Superior temporal gyrus (tissue), 1 donor: ENCODE measurements around the gene CENPA.
"Not testable (repeated sequence)": the region's sequence is repeated elsewhere in the genome, so short reads cannot be mapped to it uniquely, and the experiment has no call there.

ENCODE experiments used
- DNase-seq: peaks from one replicate; pipeline ENCODE4 v3.0.0-alpha.2; 2016; ENCODE audit errors: extremely low spot score

The CENPA gene

DNA sequence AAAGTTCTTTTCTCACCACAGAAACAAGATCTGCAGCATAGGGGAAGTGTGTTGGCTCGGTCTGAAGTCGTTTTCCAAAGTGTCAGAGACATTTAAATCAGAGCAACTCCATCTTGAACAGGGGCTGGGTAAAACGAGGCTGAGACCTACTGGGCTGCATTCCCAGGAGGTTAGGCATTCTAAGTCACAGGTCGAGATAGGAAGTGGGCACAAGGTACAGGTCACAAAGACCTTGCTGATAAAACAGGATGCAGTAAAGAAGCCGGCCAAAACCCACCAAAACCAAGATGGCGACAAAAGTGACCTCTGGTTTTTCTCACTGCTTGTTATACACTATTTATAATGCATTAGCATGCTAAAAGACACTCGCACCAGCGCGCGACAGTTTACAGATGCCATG, 24.9 kb upstream of the CENPA start:
- not testable (repeated sequence) for DNase-seq

DNA sequence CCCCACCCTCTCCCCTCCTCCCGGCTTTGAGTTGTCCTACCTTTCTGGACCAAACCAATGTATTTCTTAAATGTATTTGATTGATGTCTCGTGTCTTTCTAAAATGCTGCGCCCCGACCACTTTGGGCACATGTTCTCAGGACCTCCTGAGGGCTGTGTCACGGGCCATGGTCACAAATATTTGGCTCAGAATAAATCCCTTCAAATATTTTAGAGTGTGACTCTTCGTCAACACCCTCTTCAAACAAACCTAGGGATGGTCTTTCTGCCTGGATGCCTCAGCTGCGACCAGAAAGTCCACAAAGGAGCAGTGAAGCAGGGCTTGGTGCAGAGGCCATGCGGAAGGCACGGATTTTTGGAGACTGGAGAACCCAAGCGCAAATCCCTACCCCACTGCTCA, 22.8 kb upstream of the CENPA start:
- DNase-seq = no peak

DNA sequence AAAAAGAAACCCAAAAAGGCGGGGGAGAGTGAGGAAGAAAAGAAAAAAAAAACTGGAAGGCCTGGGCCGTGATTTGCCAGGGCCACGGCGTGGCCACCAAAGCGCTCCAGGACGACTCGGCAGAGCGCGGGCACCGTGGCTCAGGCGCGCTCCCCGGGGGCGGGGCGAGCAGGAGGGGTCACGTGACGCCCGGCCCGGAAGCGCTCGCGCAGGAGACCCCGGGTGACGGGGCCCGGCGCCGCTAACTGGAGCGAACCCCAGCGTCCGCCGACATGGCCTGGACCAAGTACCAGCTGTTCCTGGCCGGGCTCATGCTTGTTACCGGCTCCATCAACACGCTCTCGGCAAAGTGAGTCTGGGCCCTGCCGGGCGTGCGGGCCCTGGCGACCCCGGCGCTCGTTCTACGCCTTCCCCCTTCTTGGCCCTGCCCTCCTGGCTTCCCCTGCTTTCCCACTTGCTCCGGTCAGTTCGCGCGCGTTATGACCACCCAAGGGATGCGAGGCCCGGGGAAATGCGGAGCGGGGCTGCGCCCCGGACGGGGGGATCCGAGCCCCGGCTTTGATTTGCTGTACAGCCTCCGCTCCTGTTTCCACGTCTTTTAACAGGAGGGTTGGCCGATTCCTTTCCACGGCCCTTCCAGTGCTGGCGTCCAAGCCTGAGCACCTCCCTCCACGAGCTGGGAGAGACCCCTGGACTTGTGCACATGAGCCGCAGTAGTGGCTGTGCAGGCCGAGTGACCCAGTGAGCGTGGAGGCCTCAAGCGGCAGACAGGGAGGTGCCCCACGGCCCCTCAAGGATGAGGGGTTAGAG, 21.6 kb upstream of the CENPA start, which contains the start of gene SLC35F6:
Gene SLC35F6 (plus strand): TSS at position 207 of the 810 bp plus-strand sequence. CDS start 66 bp downstream, at position 273.
- DNase-seq = peak; percentile 84

DNA sequence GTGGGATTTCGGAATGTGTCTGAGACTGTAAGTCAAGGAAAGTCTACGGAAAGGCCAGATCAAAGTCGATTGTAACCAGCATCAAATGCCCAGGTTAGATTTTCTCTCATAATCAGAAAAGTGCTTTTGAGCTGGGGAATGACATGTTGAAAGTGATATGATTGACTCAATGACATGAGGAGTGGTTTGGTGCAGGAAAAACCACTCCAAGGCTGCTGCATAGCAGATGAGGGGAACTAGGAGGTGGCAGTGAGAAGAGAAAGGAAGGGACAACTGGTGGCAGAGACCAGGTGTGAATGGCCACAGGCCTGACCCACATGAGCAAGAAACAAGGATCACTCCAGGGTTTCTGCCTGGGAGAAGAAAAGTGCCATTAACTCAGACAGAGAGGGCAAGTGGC, 20.9 kb upstream of the CENPA start:
- DNase-seq = no peak

DNA sequence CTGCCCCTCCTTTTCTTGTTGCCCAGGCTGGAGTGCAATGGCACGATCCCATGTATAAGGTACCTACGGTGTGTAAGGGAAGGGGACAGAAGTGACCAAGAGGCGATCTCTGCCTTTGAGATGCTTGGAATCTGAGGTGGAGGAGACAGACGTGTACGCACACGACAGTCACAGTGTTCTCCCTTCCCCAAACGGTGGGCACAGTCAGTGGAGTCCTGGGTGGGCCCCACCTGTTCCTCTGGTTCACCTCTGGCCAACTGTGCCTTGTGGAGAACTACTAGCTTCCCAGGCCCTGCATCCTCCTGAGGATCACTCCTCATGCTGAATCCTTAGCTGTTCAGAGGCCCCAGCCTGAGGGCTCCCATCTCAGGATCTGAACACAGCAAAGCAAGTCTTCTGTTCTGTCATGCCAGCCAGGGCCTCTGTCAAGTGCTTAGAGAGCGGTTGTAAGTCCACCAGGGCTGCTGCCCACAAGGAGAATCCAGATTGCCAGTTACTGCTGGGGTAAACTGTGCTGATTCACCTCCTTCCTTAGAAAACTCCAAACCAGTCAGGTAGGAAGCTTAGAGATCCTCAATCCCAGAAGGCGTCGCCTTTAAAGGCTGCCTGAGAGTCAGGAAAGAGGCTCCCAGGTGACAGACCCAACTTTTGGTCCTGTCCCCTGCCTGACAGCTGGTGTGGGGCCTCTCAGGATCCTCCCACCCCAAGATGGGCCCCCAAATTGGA, 20.2 kb upstream of the CENPA start:
- DNase-seq = no peak

DNA sequence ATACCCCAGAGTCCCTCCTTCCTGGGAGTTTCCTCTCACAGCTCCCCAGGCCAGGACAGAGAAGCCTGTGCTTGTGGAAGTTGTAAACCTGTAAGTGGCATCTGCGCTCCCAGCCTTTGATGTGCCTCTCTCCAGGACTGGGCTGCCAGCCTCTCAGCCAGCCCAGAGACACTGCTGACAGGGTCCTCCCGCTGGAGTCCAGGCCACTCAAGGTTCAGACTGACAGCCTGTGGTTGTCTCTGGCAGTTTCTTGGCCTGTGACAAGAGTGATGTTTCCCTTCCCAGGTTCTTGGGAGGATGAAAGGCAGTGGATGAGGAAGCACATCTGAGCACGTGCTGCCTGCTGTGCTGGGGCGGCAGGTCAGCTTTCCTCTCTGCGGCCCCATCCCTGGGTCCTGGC, 18.7 kb upstream of the CENPA start:
- DNase-seq = no peak

DNA sequence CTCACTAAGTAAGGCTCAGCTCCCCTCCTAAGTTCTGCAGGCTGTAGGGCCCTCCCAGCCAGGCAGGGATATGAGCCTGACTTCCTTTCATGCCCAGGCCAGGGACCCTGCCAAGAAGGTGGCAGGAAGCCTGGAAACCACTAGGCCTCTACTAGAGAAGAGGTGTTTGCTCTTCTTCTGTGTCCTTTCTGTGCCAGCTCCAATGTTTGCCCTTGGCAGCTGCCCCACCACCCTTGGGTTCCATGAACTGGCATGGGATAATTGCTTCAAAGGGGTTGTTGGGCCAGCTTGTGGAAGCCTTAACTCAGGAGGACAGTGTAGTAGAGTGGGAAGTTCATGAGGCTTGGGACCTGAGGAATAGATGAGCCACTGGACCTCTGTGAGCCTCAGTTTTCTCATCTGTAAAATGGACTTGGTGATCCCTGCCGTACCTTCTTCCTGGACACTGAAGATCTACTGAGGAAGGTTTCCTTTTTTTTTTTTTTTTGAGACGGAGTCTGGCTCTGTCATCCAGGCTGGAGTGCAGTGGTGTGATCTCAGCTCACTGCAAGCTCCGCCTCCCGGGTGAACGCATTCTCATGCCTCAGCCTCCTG, 17.9 kb upstream of the CENPA start:
- DNase-seq = no peak

DNA sequence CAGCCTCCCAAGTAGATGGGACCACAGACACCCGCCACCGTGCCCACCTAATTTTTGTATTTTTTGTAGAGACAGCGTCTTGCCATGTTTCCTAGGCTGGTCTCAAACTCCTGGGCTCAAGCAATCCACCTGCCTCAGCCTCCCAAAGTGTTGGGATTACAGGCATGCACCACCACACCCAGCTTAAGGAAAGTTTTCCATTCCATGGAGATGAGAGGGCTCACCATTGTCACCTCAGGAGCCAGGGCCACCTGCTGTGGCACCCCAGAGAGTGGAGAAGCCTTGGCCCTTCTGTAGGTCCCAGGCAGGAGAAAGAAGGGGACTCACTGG, 17.1 kb upstream of the CENPA start:
- no peak for DNase-seq

DNA sequence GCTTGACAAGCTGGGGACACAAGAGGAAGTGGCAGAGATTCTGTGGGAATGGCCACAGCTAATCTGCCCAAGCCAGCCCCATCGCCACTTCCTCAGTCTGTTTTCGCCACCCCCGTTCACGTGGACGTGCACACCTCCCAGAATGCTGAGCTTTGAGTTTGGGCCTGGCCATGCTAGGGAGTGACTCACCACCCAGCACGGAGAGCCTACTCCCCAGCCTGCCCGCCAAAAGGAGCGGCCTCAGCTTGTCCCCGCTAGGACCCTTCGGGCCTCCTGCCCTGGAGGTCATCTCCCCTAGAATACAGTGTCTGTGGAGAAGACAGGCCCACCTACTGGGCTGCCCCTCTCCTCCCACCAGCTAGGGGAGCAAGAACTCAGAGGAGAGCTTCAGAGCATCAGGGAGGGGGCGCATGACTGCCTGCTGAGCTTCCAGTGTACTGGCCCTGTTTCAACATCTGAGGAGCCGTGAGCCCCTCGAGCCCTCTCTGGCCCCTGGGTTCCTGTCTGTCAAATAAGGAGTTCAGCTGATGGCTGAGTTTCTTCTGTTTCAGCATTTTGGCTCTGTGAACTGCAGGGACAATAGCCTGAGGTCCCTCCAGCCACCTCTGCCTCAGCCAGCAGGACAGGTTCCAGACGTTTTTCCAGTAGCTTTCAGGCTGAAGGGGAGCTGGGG, 16.6 kb upstream of the CENPA start:
- peak; percentile 61 for DNase-seq

DNA sequence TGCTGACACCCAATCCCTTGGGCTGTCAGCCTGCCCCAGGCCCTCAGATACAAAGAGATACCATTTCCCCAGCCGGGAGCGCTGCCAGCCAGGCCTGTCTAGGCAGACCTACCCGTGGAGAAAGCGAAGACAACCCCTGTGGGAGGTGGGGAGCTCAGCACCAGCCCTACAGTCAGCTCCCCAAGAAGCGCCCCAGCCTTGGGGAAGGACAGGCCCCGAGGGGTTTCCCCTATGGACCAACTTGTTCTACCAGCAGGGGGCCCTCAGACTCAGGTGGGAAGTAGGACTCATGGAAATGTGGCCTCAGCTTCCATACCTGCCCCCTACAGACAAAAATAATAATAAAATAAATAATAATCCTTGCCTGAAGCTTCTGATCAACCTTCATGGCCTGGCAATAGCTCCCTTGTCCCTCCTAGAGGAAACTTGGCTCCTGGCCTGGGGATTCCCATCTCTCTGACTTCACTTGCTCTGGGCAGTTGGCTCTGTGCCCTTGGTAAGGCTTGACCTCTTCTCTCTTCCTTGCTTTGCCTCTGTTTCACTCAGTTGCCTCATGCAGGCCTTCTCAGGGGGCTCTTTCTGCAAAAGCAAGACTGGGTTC, 14.8 kb upstream of the CENPA start:
- DNase-seq = peak; percentile 80

DNA sequence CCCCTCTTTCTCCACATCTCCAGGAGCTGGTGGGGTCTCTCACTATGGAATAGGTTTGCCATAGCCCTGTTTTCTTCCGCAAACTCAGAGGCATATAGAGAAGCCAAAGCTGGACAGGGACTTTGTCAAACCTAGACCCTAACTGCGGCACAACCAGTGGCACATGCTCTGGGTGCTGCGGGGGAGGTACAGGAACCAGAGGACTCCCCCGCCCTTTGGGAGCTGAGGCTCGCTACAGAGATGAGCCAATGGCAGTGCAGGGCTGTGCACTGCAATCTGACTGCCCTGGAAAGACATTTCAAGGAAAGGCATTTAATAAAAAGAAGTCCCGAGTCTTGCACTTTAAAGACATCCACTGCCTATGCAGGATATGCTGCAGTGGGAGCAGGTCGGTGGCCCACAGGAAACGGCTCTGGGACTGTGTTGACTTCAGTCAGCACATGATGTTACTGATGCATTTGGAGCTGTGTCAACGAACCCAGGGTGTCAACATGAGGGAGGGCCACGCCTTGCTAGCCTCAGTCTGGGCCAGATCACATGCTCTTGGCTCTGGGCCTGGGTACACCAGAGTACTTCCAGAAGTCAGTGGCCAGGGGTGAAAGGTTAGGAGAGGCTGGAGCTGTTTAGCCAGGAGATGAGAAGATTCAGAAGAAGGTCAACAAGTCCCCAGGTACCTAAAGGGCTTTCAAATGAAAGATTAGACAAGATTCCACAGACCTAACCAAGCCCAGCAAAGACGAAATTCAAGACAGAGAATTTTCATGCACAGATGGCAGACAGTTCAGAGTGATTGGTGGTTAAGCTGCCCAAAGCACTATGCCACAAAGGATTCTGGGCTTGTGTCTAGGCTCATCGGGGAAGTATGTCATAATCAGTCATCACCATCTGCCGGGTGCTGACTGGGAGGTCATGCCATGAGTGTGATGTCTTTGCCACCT, 13.5 kb upstream of the CENPA start:
- DNase-seq = peak; percentile 89

DNA sequence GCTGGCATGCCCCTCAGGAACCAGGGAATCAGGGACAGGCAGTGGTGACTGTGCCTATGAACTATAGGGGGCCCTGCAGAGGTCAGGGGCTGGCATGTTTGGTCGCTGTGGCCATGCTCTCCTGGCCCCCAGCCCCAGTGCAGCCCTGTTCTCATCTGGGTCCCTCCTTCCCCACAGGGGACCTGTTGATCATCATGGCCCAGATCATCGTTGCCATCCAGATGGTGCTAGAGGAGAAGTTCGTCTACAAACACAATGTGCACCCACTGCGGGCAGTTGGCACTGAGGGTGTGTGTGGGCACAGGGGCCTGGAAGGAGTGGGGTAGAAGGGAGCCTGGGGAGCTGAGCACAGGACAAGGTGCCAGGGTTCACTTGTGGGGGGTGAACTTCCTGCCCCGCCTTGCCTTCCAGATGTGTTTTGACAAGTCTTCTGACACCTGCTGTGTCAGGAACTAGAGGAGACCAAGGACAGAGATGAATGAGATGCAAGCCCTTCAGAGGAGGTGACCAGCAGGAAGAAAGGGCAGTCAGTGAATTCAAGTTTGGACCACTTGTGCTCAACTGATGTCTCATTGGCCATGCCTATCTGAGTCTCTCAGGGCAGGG, 9.6 kb upstream of the CENPA start:
- no peak for DNase-seq

DNA sequence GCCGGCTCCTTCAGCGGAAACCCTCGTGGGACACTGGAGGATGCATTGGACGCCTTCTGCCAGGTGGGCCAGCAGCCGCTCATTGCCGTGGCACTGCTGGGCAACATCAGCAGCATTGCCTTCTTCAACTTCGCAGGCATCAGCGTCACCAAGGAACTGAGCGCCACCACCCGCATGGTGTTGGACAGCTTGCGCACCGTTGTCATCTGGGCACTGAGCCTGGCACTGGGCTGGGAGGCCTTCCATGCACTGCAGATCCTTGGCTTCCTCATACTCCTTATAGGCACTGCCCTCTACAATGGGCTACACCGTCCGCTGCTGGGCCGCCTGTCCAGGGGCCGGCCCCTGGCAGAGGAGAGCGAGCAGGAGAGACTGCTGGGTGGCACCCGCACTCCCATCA, 7.8 kb upstream of the CENPA start:
- DNase-seq = no peak

DNA sequence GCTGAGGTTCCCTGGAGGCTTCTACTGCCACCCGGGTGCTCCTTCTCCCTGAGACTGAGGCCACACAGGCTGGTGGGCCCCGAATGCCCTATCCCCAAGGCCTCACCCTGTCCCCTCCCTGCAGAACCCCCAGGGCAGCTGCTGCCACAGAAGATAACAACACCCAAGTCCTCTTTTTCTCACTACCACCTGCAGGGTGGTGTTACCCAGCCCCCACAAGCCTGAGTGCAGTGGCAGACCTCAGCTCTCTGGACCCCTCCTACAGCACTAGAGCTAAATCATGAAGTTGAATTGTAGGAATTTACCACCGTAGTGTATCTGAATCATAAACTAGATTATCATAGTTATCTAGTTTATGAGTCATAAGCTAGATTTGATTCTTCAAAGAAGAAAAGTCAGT, 7.3 kb upstream of the CENPA start:
- no peak for DNase-seq

DNA sequence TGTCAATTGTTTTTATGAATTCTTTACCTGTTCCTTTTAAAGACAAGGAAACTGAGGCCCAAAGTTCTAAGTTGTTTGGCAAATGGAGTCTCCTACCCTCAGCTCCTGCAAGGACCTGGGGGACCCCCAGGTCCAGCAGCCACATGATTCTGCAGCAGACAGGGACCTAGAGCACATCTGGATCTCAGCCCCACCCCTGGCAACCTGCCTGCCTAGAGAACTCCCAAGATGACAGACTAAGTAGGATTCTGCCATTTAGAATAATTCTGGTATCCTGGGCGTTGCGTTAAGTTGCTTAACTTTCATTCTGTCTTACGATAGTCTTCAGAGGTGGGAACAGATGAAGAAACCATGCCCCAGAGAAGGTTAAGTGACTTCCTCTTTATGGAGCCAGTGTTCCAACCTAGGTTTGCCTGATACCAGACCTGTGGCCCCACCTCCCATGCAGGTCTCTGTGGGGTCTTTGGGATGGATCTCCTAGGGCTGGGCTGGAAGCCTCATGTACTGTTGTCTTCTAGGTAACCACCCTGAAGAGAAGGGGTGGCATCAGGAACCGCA, 5.6 kb upstream of the CENPA start:
- DNase-seq = no peak

DNA sequence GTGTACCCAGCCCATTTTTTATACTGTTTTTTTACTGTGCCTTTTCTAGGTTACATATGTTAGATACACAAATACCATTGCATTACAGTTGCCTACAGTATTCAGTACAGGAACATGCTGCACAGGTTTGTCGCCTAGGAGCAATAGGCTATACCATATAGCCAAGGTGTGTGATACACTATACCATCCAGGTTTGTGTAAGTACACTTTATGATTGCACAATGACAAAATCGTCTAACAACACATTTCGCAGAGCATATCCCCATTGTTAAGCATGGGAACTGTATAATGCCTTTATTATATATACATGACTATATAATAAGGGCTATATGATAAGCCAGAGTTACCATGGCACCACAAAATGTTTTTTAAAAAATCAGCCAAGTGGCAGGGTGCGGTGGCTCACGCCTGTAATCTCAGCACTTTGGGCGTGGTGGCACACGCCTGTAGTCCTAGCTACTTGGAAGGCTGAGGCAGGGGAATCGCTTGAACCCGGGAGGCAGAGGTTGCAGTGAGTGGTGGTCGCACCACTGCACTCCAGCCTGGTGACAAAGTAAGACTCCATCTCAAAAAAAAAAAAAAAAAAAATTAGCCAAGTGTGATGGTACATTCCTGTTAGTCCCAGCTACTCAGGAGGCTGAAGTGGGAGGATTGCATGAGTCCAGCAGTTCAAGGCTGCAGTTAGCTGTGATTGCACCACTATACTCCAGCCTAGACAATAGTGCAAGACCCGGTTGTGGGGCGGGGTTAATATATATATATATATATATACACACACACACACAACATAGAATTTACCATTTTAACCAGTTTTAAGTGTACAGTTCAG, 2.8 kb upstream of the CENPA start:
- DNase-seq = no peak

DNA sequence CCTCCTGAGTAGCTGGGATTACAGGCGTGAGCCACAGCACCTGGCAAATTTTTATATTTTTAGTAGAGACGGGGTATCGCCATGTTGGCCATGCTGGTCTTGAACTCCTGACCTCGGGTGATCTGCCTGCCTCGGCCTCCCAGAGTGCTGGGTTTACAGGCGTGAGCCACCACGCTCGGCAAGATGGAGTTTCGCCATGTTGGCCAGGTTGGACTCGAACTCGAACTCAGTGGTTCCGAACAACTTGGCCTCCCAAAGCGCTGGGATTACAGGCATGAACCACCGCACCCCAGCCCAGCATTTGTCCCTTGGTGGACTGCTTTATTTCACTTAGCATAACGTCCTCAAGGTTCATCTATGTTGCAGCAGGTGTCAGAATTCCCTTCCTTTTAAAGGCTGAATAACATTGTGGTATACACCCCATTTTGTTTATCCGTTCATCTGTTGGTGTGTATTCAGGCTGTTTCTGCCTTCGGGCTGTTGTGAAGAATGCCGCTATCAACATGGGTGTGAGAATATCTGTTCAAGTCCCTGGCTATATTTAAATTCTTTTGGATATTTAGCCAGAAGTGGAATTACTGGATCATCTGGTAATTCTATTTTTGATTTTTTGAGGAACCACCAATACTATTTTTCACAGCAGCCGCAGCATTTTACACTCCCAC, 1.2 kb upstream of the CENPA start:
- no peak for DNase-seq

DNA sequence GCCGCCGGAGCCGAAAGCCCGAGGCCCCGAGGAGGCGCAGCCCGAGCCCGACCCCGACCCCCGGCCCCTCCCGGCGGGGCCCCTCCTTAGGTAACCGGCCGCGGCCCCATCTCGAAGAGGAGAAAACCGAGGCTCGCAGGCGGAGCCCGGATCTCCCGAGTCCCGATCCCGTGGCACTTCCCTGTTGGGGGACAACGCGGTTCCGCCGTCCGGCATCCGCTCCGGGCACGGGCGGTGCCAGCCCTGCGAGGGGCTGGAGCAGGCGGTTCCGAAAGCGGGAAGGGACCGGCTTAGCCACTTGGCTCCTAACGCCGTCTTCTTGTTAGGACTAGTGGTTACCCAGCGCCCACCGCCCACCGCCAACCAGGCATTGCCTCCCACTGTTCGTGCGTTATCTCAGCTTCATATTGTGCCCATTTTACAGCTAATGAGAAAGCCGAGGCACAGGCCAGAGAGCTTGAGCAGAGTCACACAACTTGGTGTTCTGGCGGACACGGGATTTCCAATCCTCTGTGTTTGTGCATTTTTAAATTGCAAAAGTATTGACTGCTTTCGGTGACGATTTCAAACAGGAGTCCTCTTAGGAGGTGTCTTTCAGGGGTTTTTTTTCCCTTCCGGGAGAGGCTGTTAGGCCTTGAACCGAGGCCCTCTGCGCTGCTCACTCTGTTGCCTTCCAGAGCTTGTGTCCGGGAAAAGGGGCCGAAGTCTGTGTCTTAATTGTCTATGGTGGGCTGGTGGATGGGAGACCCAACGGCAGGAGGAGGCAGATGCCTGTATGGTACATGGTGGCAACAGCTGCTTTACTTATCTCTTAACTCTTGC, 562 bp downstream of the CENPA start:
- no peak for DNase-seq
